WTC11 (cell line): ENCODE data around the gene RCOR3. TPM values are rescaled to one million over a fixed set of nuclear protein-coding genes. Genes with fewer than 3 reads are reported as not detected.

Source experiments
- ATAC-seq: fragments of 200-7000 bp; cut with Tn5 transposase; 2 replicates; pipeline ENCODE4 v1.10.0; 2021; ENCODE audit warnings: mild to moderate bottlenecking, moderate library complexity
- CTCF ChIA-PET: fragments of 300-600 bp; sonication (Branson Sonifier 250); formaldehyde crosslinking; loops from one replicate; lab custom pipeline; 2021; ENCODE audit warnings: antibody characterized with exemption; lab: Charles Lee
- POLR2A ChIA-PET: fragments of 350-600 bp; sonication (Branson Sonifier 250); formaldehyde crosslinking; loops from one replicate; lab custom pipeline; 2021; ENCODE audit warnings: antibody characterized with exemption; lab: Charles Lee
- DNase-seq: peaks from one replicate; pipeline ENCODE4 v3.0.0; 2021; ENCODE audit warnings: low spot score
- H3K27ac Mint-ChIP-seq: 2 replicates; pipeline ENCODE4 v1.8.0; 2021; ENCODE audit warnings: mixed read lengths
- H3K27me3 Mint-ChIP-seq: 2 replicates; pipeline ENCODE4 v1.8.0; 2021; ENCODE audit warnings: low read depth, mild to moderate bottlenecking, moderate library complexity, mixed read lengths
- H3K36me3 Mint-ChIP-seq: 2 replicates; pipeline ENCODE4 v1.8.0; 2021; ENCODE audit warnings: mixed read lengths
- H3K4me1 Mint-ChIP-seq: 2 replicates; pipeline ENCODE4 v1.8.0; 2022; ENCODE audit warnings: mixed read lengths
- H3K4me3 Mint-ChIP-seq: 2 replicates; pipeline ENCODE4 v1.8.0; 2021; ENCODE audit warnings: mild to moderate bottlenecking, moderate library complexity, mixed read lengths
- H3K9me3 Mint-ChIP-seq: 2 replicates; pipeline ENCODE4 v1.8.0; 2021; ENCODE audit warnings: mixed read lengths
- CREB1 ChIP-seq: sonication (generic); formaldehyde crosslinking; IDR thresholded peaks from 2 replicates; pipeline ENCODE4 v1.8.0; 2023; ENCODE audit warnings: mild to moderate bottlenecking, missing genetic modification reagents
- FOXJ3 ChIP-seq: sonication (generic); formaldehyde crosslinking; IDR thresholded peaks from 2 replicates; pipeline ENCODE4 v1.9.0; 2021; ENCODE audit warnings: missing genetic modification reagents, mild to moderate bottlenecking, borderline replicate concordance
- FOXP1 ChIP-seq: sonication (generic); formaldehyde crosslinking; IDR thresholded peaks from 2 replicates; pipeline ENCODE4 v1.8.0; 2022; ENCODE audit warnings: missing genetic modification reagents, mild to moderate bottlenecking, moderate library complexity, borderline replicate concordance
- GTF2I ChIP-seq: fragments of 250-450 bp; sonication (Bioruptor Pico); conservative IDR thresholded peaks from 2 replicates; pipeline ENCODE4 v1.4.0; 2021; ENCODE audit warnings: mild to moderate bottlenecking
- HMGA2 ChIP-seq: fragments of 250-450 bp; sonication (Bioruptor Pico); IDR thresholded peaks from 2 replicates; pipeline ENCODE4 v1.4.0; 2021; ENCODE audit warnings: mild to moderate bottlenecking, moderate library complexity
- NFATC4 ChIP-seq: fragments of 250-450 bp; sonication (Bioruptor Pico); IDR thresholded peaks from 2 replicates; pipeline ENCODE4 v1.9.0; 2021; ENCODE audit warnings: mild to moderate bottlenecking
- PRRX2 ChIP-seq: fragments of 250-450 bp; sonication (Bioruptor Pico); IDR thresholded peaks from 2 replicates; pipeline ENCODE4 v1.8.0; 2021; ENCODE audit warnings: mild to moderate bottlenecking
- RORB ChIP-seq: fragments of 250-450 bp; sonication (Bioruptor Pico); IDR thresholded peaks from 2 replicates; pipeline ENCODE4 v1.9.0; 2021; ENCODE audit warnings: mild to moderate bottlenecking
- ZNF416 ChIP-seq: fragments of 250-450 bp; sonication (Bioruptor Pico); IDR thresholded peaks from 2 replicates; pipeline ENCODE4 v1.9.0; 2021; ENCODE audit warnings: mild to moderate bottlenecking, inconsistent platforms
- total RNA-seq: library from RNA; stranded (reverse); gene quantifications from 3 replicates; pipeline ENCODE4 v1.2.3, GENCODE V29; 2021
- TF ChIP-seq, protein P1 (sequence below): sonication (generic); formaldehyde crosslinking; conservative IDR thresholded peaks from 2 replicates; pipeline ENCODE4 v1.8.1; 2023; ENCODE audit warnings: mild to moderate bottlenecking, low read depth, missing genetic modification reagents, moderate library complexity
- TF ChIP-seq, protein P2 (sequence below): sonication (generic); formaldehyde crosslinking; IDR thresholded peaks from 2 replicates; pipeline ENCODE4 v1.8.1; 2023; ENCODE audit warnings: mild to moderate bottlenecking, moderate library complexity, missing genetic modification reagents
- TF ChIP-seq, protein P3 (sequence below): fragments of 250-450 bp; sonication (Bioruptor Pico); IDR thresholded peaks from 2 replicates; pipeline ENCODE4 v2.1.2; 2022; ENCODE audit warnings: mild to moderate bottlenecking, moderate library complexity
- TF ChIP-seq, protein P4 (sequence below): sonication (generic); formaldehyde crosslinking; IDR thresholded peaks from 2 replicates; pipeline ENCODE4 v1.8.0; 2022; ENCODE audit warnings: mild to moderate bottlenecking, missing genetic modification reagents

Gene RCOR3
- total RNA-seq, 1 experiment from 2014 or later, result 35.9 TPM

DNA sequence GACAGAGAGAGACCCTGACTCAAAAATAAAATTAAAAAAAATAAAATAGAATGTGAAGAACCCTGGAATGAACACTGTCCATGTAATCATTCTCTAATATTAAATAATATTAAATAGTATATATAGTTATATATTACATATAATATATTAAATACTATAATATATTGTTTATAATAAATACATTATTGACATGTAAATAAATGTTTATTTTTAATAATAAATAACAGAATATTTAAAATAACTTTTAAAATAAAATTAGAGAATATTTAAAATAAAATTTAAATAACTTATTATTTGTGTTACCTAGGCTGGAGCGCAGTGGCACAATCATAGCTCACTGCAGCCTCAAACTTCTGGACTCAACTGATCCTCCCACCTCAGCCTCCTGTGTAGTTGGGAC lies 99.5 kb downstream of the RCOR3 start:
- Mint-ChIP-seq H3K27me3 (no peaks in the 10 kb centered on the region), H3K9me3 (no peaks in the 10 kb centered on the region), H3K36me3 (peaks cover 22% of the 10 kb centered on the region), H3K27ac (no peak overlapping the region), H3K4me3 (no peak overlapping the region), H3K4me1 (no peaks in the 10 kb centered on the region)
- ChIA-PET CTCF (no interaction called here), POLR2A (no interaction called here)
- TF ChIP-seq FOXJ3 (CRISPR knock-in tag) (no peak), NFATC4 (CRISPR knock-in tag) (no peak), CREB1 (CRISPR knock-in tag) (no peak), HMGA2 (CRISPR knock-in tag) (peak; percentile 99), ZNF416 (CRISPR knock-in tag) (no peak)
- TF ChIP-seq, protein P1, sequence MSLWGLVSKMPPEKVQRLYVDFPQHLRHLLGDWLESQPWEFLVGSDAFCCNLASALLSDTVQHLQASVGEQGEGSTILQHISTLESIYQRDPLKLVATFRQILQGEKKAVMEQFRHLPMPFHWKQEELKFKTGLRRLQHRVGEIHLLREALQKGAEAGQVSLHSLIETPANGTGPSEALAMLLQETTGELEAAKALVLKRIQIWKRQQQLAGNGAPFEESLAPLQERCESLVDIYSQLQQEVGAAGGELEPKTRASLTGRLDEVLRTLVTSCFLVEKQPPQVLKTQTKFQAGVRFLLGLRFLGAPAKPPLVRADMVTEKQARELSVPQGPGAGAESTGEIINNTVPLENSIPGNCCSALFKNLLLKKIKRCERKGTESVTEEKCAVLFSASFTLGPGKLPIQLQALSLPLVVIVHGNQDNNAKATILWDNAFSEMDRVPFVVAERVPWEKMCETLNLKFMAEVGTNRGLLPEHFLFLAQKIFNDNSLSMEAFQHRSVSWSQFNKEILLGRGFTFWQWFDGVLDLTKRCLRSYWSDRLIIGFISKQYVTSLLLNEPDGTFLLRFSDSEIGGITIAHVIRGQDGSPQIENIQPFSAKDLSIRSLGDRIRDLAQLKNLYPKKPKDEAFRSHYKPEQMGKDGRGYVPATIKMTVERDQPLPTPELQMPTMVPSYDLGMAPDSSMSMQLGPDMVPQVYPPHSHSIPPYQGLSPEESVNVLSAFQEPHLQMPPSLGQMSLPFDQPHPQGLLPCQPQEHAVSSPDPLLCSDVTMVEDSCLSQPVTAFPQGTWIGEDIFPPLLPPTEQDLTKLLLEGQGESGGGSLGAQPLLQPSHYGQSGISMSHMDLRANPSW (CRISPR knock-in tag), result no peak
- TF ChIP-seq, protein P2, sequence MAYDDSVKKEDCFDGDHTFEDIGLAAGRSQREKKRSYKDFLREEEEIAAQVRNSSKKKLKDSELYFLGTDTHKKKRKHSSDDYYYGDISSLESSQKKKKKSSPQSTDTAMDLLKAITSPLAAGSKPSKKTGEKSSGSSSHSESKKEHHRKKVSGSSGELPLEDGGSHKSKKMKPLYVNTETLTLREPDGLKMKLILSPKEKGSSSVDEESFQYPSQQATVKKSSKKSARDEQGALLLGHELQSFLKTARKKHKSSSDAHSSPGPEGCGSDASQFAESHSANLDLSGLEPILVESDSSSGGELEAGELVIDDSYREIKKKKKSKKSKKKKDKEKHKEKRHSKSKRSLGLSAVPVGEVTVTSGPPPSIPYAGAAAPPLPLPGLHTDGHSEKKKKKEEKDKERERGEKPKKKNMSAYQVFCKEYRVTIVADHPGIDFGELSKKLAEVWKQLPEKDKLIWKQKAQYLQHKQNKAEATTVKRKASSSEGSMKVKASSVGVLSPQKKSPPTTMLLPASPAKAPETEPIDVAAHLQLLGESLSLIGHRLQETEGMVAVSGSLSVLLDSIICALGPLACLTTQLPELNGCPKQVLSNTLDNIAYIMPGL (CRISPR knock-in tag), result no peak
- TF ChIP-seq, protein P3, sequence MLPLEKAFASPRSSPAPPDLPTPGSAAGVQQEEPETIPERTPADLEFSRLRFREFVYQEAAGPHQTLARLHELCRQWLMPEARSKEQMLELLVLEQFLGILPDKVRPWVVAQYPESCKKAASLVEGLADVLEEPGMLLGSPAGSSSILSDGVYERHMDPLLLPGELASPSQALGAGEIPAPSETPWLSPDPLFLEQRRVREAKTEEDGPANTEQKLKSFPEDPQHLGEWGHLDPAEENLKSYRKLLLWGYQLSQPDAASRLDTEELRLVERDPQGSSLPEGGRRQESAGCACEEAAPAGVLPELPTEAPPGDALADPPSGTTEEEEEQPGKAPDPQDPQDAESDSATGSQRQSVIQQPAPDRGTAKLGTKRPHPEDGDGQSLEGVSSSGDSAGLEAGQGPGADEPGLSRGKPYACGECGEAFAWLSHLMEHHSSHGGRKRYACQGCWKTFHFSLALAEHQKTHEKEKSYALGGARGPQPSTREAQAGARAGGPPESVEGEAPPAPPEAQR (CRISPR knock-in tag), result no peak
- ATAC-seq, result no peak
- DNase-seq, result no peak

DNA sequence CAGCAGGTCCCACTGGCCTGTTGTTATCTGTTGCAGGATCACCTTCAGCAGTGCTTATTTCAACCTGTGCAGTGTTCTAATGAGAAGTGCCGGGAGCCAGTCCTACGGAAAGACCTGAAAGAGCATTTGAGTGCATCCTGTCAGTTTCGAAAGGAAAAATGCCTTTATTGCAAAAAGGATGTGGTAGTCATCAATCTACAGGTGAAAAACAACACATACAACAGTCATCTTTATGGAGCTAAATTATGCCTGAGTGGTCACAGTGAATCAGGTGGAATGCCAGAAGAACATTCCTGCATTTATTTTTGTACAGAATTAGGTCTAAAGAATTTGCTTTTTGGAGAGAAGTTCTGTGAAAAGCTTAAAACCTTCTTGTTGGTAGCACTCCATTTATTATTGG lies 100.7 kb downstream of the RCOR3 start:
- H3K36me3 Mint-ChIP-seq, result peaks cover 22% of the 10 kb centered on the region
- H3K27me3 Mint-ChIP-seq, result no peaks in the 10 kb centered on the region
- no peak for TF ChIP-seq FOXP1 (CRISPR knock-in tag)
- H3K4me1 Mint-ChIP-seq, result no peaks in the 10 kb centered on the region
- H3K9me3 Mint-ChIP-seq, result no peaks in the 10 kb centered on the region
- CTCF ChIA-PET, result no interaction called here
- H3K4me3 Mint-ChIP-seq, result no peak overlapping the region
- ATAC-seq (no peak), DNase-seq (no peak)
- POLR2A ChIA-PET, result no interaction called here
- H3K27ac Mint-ChIP-seq, result no peak overlapping the region

DNA sequence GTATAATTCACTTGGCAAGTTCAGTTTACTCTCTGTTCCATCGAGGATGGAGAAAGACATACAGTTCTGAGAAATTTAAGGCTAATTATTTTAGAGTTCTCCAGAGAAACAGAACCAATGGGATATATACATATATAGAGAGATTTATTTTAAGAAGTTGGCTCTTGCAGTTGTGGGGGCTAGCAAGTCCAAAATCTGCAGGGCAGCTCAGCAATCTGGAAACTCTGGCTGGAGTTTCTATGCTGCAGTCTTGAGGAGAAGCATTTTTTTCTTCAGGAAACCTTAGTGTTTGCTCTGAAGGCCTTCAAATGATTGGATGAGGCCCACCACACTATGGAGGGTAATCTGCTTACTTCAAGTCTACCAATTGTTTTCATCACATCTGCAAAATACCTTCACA lies 102.0 kb downstream of the RCOR3 start:
- H3K27ac Mint-ChIP-seq, result no peak overlapping the region
- ATAC-seq, result no peak
- TF ChIP-seq, protein P1 (CRISPR knock-in tag), result no peak
- TF ChIP-seq PRRX2 (CRISPR knock-in tag) (no peak), RORB (CRISPR knock-in tag) (no peak), GTF2I (CRISPR knock-in tag) (no peak)
- TF ChIP-seq, protein P4, sequence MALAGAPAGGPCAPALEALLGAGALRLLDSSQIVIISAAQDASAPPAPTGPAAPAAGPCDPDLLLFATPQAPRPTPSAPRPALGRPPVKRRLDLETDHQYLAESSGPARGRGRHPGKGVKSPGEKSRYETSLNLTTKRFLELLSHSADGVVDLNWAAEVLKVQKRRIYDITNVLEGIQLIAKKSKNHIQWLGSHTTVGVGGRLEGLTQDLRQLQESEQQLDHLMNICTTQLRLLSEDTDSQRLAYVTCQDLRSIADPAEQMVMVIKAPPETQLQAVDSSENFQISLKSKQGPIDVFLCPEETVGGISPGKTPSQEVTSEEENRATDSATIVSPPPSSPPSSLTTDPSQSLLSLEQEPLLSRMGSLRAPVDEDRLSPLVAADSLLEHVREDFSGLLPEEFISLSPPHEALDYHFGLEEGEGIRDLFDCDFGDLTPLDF (CRISPR knock-in tag), result no peak
- TF ChIP-seq, all 79 proteins: peak for 0
- DNase-seq, result no peak
- H3K36me3 Mint-ChIP-seq, result peaks cover 19% of the 10 kb centered on the region
- no peak overlapping the region for H3K4me3 Mint-ChIP-seq
- no peaks in the 10 kb centered on the region for H3K9me3 Mint-ChIP-seq
- POLR2A ChIA-PET, result no interaction called here
- H3K27me3 Mint-ChIP-seq, result no peaks in the 10 kb centered on the region
- CTCF ChIA-PET, result no interaction called here
- H3K4me1 Mint-ChIP-seq, result no peaks in the 10 kb centered on the region

Other genes starting within 250 kb of the RCOR3 start
- gene KCNH1, start 125.2 kb upstream of the RCOR3 start, total RNA-seq, result 0.11 to 0.21 TPM (median 0.17 TPM) in 3 replicates
- 22.2 to 25.8 TPM (median 25.5 TPM) in 3 replicates for gene TRAF5, start 67.5 kb downstream of the RCOR3 start, total RNA-seq
- 0.16 to 0.30 TPM (median 0.17 TPM) in 3 replicates for gene RD3, start 232.8 kb downstream of the RCOR3 start, total RNA-seq